Measurements from ENCODE around the gene SOX8. TPM values are rescaled to one million over a fixed set of nuclear protein-coding genes. Genes with fewer than 3 reads are reported as not detected.

SOX8 gene
- polyA plus RNA-seq (3.9 and 4.6 TPM in 2 replicates), polyA minus RNA-seq (4.1 and 4.3 TPM in 2 replicates)

DNA sequence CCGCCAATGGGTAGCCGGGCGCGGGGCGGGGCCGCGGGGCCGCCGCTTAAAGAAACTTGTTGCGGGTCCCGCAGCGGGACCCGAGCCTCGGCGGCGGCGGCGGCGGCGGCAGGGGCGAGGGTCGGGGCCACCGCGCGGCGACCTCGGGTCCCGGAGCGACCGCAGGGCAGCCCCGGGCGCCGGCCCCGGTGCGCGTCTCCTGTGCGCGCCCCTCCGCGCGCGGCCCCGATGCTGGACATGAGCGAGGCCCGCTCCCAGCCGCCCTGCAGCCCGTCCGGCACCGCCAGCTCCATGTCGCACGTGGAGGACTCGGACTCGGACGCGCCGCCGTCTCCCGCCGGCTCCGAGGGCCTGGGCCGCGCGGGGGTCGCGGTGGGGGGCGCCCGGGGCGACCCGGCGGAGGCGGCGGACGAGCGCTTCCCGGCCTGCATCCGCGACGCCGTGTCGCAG, at the start of gene SOX8:
Gene SOX8 (plus strand): TSS at position 76 of the 450 bp plus-strand sequence. CDS start 153 bp downstream, at position 229.
- TF ChIP-seq RAD21 (conservative IDR thresholded peaks at IDR 0.05) (no peak), EP300 (conservative IDR thresholded peaks at IDR 0.05; ENCODE audit: poor library complexity, severe bottlenecking) (no peak), MXI1 (conservative IDR thresholded peaks at IDR 0.05; ENCODE audit: poor library complexity, severe bottlenecking) (peak; percentile 60)
- TF ChIP-seq, protein P1, sequence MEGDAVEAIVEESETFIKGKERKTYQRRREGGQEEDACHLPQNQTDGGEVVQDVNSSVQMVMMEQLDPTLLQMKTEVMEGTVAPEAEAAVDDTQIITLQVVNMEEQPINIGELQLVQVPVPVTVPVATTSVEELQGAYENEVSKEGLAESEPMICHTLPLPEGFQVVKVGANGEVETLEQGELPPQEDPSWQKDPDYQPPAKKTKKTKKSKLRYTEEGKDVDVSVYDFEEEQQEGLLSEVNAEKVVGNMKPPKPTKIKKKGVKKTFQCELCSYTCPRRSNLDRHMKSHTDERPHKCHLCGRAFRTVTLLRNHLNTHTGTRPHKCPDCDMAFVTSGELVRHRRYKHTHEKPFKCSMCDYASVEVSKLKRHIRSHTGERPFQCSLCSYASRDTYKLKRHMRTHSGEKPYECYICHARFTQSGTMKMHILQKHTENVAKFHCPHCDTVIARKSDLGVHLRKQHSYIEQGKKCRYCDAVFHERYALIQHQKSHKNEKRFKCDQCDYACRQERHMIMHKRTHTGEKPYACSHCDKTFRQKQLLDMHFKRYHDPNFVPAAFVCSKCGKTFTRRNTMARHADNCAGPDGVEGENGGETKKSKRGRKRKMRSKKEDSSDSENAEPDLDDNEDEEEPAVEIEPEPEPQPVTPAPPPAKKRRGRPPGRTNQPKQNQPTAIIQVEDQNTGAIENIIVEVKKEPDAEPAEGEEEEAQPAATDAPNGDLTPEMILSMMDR (IDR thresholded peaks at IDR 0.05; ENCODE audit: poor library complexity, severe bottlenecking) = no peak

DNA sequence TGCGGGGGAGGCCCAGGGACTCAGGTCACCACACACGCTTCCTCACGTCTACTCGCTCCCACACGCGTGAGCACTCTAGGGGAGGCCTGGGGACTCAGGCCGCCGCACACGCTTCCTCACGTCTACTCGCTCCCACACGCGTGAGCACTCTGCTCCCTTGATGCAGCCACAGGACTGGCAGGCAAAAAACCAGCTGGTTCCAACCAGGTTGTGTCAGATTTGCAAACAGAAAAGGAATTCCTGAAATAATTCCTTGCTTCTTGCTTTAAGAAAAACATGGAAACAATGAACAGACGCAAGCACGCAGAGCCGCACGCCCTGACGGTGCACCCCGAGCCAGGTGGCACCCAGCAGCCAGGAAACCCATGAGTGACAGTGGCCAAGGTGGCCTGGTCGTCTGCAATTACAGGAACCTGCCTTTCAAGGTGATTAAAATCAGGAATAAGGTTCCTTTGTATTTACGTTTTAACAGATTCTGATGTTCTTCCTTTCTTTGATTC, 48.7 kb upstream of the SOX8 start:
- Histone ChIP-seq H4K20me1 (ENCODE audit: insufficient read depth) (no peaks in the 10 kb centered on the region), H3K9ac (ENCODE audit: low read length) (no peak overlapping the region), H3K79me2 (replicated peaks; ENCODE audit: insufficient read depth, low read length) (no peaks in the 10 kb centered on the region), H3K4me3 (ENCODE audit: low read length) (no peak overlapping the region), H3K27me3 (ENCODE audit: insufficient read depth, low read depth, low read length) (no peaks in the 10 kb centered on the region), H3K9me2 (ENCODE audit: insufficient read depth, low read length) (no peaks in the 10 kb centered on the region), H3K9me3 (ENCODE audit: low read length) (no peaks in the 10 kb centered on the region), H3K4me2 (ENCODE audit: low read length) (no peak overlapping the region), H2AFZ (ENCODE audit: low read depth, low read length) (no peak overlapping the region), H3K27ac (ENCODE audit: low read length) (no peak overlapping the region), H3K36me3 (ENCODE audit: insufficient read depth, low read length) (no peaks in the 10 kb centered on the region), H3F3A (ENCODE audit: insufficient read depth, low read length, poor library complexity, severe bottlenecking) (no peaks in the 10 kb centered on the region)
- TF ChIP-seq, protein P1 (IDR thresholded peaks at IDR 0.05; ENCODE audit: poor library complexity, severe bottlenecking) = no peak
- TF ChIP-seq EZH2 (IDR thresholded peaks at IDR 0.05; ENCODE audit: borderline replicate concordance, insufficient read depth, low read length, poor library complexity, severe bottlenecking) (no peak), TAF1 (IDR thresholded peaks at IDR 0.05; ENCODE audit: low read depth) (no peak), EP300 (conservative IDR thresholded peaks at IDR 0.05; ENCODE audit: poor library complexity, severe bottlenecking) (no peak)
- TF ChIP-seq, protein P2, sequence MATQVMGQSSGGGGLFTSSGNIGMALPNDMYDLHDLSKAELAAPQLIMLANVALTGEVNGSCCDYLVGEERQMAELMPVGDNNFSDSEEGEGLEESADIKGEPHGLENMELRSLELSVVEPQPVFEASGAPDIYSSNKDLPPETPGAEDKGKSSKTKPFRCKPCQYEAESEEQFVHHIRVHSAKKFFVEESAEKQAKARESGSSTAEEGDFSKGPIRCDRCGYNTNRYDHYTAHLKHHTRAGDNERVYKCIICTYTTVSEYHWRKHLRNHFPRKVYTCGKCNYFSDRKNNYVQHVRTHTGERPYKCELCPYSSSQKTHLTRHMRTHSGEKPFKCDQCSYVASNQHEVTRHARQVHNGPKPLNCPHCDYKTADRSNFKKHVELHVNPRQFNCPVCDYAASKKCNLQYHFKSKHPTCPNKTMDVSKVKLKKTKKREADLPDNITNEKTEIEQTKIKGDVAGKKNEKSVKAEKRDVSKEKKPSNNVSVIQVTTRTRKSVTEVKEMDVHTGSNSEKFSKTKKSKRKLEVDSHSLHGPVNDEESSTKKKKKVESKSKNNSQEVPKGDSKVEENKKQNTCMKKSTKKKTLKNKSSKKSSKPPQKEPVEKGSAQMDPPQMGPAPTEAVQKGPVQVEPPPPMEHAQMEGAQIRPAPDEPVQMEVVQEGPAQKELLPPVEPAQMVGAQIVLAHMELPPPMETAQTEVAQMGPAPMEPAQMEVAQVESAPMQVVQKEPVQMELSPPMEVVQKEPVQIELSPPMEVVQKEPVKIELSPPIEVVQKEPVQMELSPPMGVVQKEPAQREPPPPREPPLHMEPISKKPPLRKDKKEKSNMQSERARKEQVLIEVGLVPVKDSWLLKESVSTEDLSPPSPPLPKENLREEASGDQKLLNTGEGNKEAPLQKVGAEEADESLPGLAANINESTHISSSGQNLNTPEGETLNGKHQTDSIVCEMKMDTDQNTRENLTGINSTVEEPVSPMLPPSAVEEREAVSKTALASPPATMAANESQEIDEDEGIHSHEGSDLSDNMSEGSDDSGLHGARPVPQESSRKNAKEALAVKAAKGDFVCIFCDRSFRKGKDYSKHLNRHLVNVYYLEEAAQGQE (IDR thresholded peaks at IDR 0.05; ENCODE audit: borderline replicate concordance) = no peak

More for the DNA sequence above, at the start of gene SOX8:
- H3K9me2 ChIP-seq (ENCODE audit: insufficient read depth, low read length) = no peaks in the 10 kb centered on the region
- no peaks in the 10 kb centered on the region for H4K20me1 ChIP-seq (ENCODE audit: insufficient read depth)
- H3F3A ChIP-seq (ENCODE audit: insufficient read depth, low read length, poor library complexity, severe bottlenecking) = no peaks in the 10 kb centered on the region
- H3K4me2 ChIP-seq (ENCODE audit: low read length) = no peak within 1 kb of the TSS
- H2AFZ ChIP-seq (ENCODE audit: low read depth, low read length) = no peak within 1 kb of the TSS
- H3K27ac ChIP-seq (ENCODE audit: low read length) = no peak within 1 kb of the TSS
- H3K27me3 ChIP-seq (ENCODE audit: insufficient read depth, low read depth, low read length) = peaks cover 29% of the 10 kb centered on the region
- no peaks in the 10 kb centered on the region for H3K9me3 ChIP-seq (ENCODE audit: low read length)
- H3K79me2 ChIP-seq (replicated peaks; ENCODE audit: insufficient read depth, low read length) = no peaks in the 10 kb centered on the region
- no peaks in the 10 kb centered on the region for H3K36me3 ChIP-seq (ENCODE audit: insufficient read depth, low read length)
- peak within 1 kb of the TSS; percentile 60 for H3K9ac ChIP-seq (ENCODE audit: low read length)
- peak within 1 kb of the TSS; percentile 66 for H3K4me3 ChIP-seq (ENCODE audit: low read length)

All from neural cell (in vitro differentiated cells).